HEK293 (cell line): ENCODE results near the gene PDE4D.

Source experiments
- CTCF ChIA-PET: fragments of 350-600 bp; formaldehyde crosslinking; extraction: SDS; loops from one replicate; lab custom pipeline; 2021; ENCODE audit warnings: antibody characterized with exemption; lab: Yijun Ruan, JAX
- POLR2A ChIA-PET: fragments of 300-600 bp; formaldehyde crosslinking; extraction: SDS; loops from one replicate; lab custom pipeline; 2020; ENCODE audit warnings: antibody characterized with exemption, inconsistent platforms; lab: Yijun Ruan, JAX
- H3K27ac ChIP-seq: fragments of 200-500 bp; sonication (Bioruptor generic); 2 replicates; pipeline ENCODE4 v1.5.1; 2014; ENCODE audit warnings: low read depth, low read length, control low read depth, inconsistent platforms; ENCODE audit errors: extremely low read depth
- H3K36me3 ChIP-seq, 2 experiments: fragments of 200-500 bp in 1 of 2; sonication (Bioruptor generic) in 1 of 2; 1 replicate in 1 of 2; 2 replicates in 1 of 2; pipeline ENCODE4 v1.5.1; 2014 to 2017; ENCODE audit warnings: inconsistent platforms in 2 of 2, low read length in 2 of 2; ENCODE audit not compliant: control insufficient read depth in 2 of 2, insufficient read depth in 1 of 2
- H3K4me1 ChIP-seq: fragments of 200-500 bp; sonication (Bioruptor generic); 2 replicates; pipeline ENCODE4 v1.5.1; 2014; ENCODE audit warnings: mild to moderate bottlenecking, low read length, inconsistent platforms; ENCODE audit not compliant: control insufficient read depth, insufficient read depth
- H3K4me3 ChIP-seq: 2 replicates; pipeline ENCODE4 v1.5.1; 2011; ENCODE audit warnings: low read depth, mild to moderate bottlenecking, control low read depth, low read length, moderate library complexity
- H3K9me3 ChIP-seq: fragments of 200-500 bp; sonication (Bioruptor generic); 2 replicates; pipeline ENCODE4 v1.5.1; 2014; ENCODE audit warnings: low read depth, low read length, inconsistent platforms; ENCODE audit not compliant: control insufficient read depth, insufficient read depth
- BCL6B ChIP-seq: fragments of 450-650 bp; formaldehyde crosslinking; IDR thresholded peaks from 2 replicates; pipeline ENCODE4 v1.5.1; 2017; ENCODE audit warnings: missing biosample characterization, missing genetic modification characterization
- CTCF ChIP-seq: fragments of 450-650 bp; formaldehyde crosslinking; IDR thresholded peaks from 2 replicates; pipeline ENCODE4 v1.5.1; 2016; ENCODE audit warnings: missing biosample characterization, missing genetic modification characterization
- FEZF1 ChIP-seq: fragments of 450-650 bp; formaldehyde crosslinking; IDR thresholded peaks from 2 replicates; pipeline ENCODE4 v1.5.1; 2016; ENCODE audit warnings: missing biosample characterization, missing genetic modification characterization
- GLIS1 ChIP-seq: fragments of 450-650 bp; formaldehyde crosslinking; IDR thresholded peaks from 2 replicates; pipeline ENCODE4 v1.5.1; 2016; ENCODE audit warnings: missing biosample characterization, missing genetic modification characterization
- KLF17 ChIP-seq: fragments of 450-650 bp; formaldehyde crosslinking; IDR thresholded peaks from 2 replicates; pipeline ENCODE4 v1.5.1; 2016; ENCODE audit warnings: missing biosample characterization, missing genetic modification characterization
- MZF1 ChIP-seq: fragments of 450-650 bp; formaldehyde crosslinking; IDR thresholded peaks from 2 replicates; pipeline ENCODE4 v1.5.1; 2017; ENCODE audit warnings: missing biosample characterization, missing genetic modification characterization, borderline replicate concordance
- PRDM4 ChIP-seq: fragments of 450-650 bp; formaldehyde crosslinking; IDR thresholded peaks from 2 replicates; pipeline ENCODE4 v1.5.1; 2017; ENCODE audit warnings: missing biosample characterization, missing genetic modification characterization
- SCRT1 ChIP-seq: fragments of 450-650 bp; formaldehyde crosslinking; IDR thresholded peaks from 2 replicates; pipeline ENCODE4 v1.5.1; 2016; ENCODE audit warnings: missing biosample characterization, missing genetic modification characterization, borderline replicate concordance
- SP7 ChIP-seq: fragments of 450-650 bp; formaldehyde crosslinking; IDR thresholded peaks from 2 replicates; pipeline ENCODE4 v1.5.1; 2016; ENCODE audit warnings: missing biosample characterization, missing genetic modification characterization
- ZBTB1 ChIP-seq: fragments of 450-650 bp; formaldehyde crosslinking; IDR thresholded peaks from 2 replicates; pipeline ENCODE4 v1.5.1; 2016; ENCODE audit warnings: missing biosample characterization, missing genetic modification characterization
- ZBTB48 ChIP-seq: fragments of 450-650 bp; formaldehyde crosslinking; IDR thresholded peaks from 2 replicates; pipeline ENCODE4 v1.5.1; 2016; ENCODE audit warnings: missing biosample characterization, missing genetic modification characterization
- ZBTB6 ChIP-seq: fragments of 450-650 bp; formaldehyde crosslinking; IDR thresholded peaks from 2 replicates; pipeline ENCODE4 v1.5.1; 2017; ENCODE audit warnings: missing biosample characterization, missing genetic modification characterization
- ZFP41 ChIP-seq: fragments of 450-650 bp; formaldehyde crosslinking; IDR thresholded peaks from 2 replicates; pipeline ENCODE4 v1.5.1; 2016; ENCODE audit warnings: missing biosample characterization, missing genetic modification characterization, borderline replicate concordance
- ZIC2 ChIP-seq: fragments of 450-650 bp; formaldehyde crosslinking; IDR thresholded peaks from 2 replicates; pipeline ENCODE4 v1.5.1; 2016; ENCODE audit warnings: missing biosample characterization, missing genetic modification characterization
- ZNF121 ChIP-seq: fragments of 450-650 bp; formaldehyde crosslinking; IDR thresholded peaks from 2 replicates; pipeline ENCODE4 v1.5.1; 2016; ENCODE audit warnings: missing biosample characterization, missing genetic modification characterization
- ZNF19 ChIP-seq: fragments of 450-650 bp; formaldehyde crosslinking; IDR thresholded peaks from 2 replicates; pipeline ENCODE4; 2016; ENCODE audit warnings: missing biosample characterization, missing genetic modification characterization, low read depth
- ZNF292 ChIP-seq: fragments of 450-650 bp; formaldehyde crosslinking; IDR thresholded peaks from 2 replicates; pipeline ENCODE4 v1.5.1; 2016; ENCODE audit warnings: low read depth, missing biosample characterization, missing genetic modification characterization, borderline replicate concordance
- ZNF394 ChIP-seq: fragments of 450-650 bp; formaldehyde crosslinking; IDR thresholded peaks from 2 replicates; pipeline ENCODE4 v1.5.1; 2016; ENCODE audit warnings: missing biosample characterization, missing genetic modification characterization, mild to moderate bottlenecking, moderate library complexity, borderline replicate concordance
- ZNF398 ChIP-seq: fragments of 450-650 bp; formaldehyde crosslinking; IDR thresholded peaks from 2 replicates; pipeline ENCODE4 v1.5.1; 2017; ENCODE audit warnings: missing biosample characterization, missing genetic modification characterization
- ZNF585B ChIP-seq: fragments of 450-650 bp; formaldehyde crosslinking; IDR thresholded peaks from 2 replicates; pipeline ENCODE4 v1.5.1; 2016; ENCODE audit warnings: missing biosample characterization, missing genetic modification characterization
- ZNF629 ChIP-seq: fragments of 450-650 bp; formaldehyde crosslinking; IDR thresholded peaks from 2 replicates; pipeline ENCODE4 v1.5.1; 2017; ENCODE audit warnings: missing biosample characterization, missing genetic modification characterization
- ZNF654 ChIP-seq: fragments of 450-650 bp; formaldehyde crosslinking; IDR thresholded peaks from 2 replicates; pipeline ENCODE4 v1.5.1; 2016; ENCODE audit warnings: low read depth, missing biosample characterization, missing genetic modification characterization
- ZNF692 ChIP-seq: fragments of 450-650 bp; formaldehyde crosslinking; IDR thresholded peaks from 2 replicates; pipeline ENCODE4 v1.5.1; 2016; ENCODE audit warnings: missing biosample characterization, missing genetic modification characterization
- ZNF776 ChIP-seq: fragments of 450-650 bp; formaldehyde crosslinking; IDR thresholded peaks from 2 replicates; pipeline ENCODE4 v1.5.0; 2017; ENCODE audit warnings: missing biosample characterization, missing genetic modification characterization, borderline replicate concordance
- ZNF792 ChIP-seq: fragments of 450-650 bp; formaldehyde crosslinking; IDR thresholded peaks from 2 replicates; pipeline ENCODE4 v1.5.1; 2016; ENCODE audit warnings: missing biosample characterization, missing genetic modification characterization
- ZSCAN16 ChIP-seq: fragments of 450-650 bp; formaldehyde crosslinking; IDR thresholded peaks from 2 replicates; pipeline ENCODE4 v1.5.1; 2016; ENCODE audit warnings: missing biosample characterization, missing genetic modification characterization

Gene PDE4D

GRCh38 chr5:59583810-59584562 lies 309.5 kb downstream of the PDE4D start:
- Histone ChIP-seq H3K27ac (peak overlapping the region; percentile 64), H3K4me1 (peaks cover 22% of the 10 kb centered on the region), H3K9me3 (no peaks in the 10 kb centered on the region), H3K4me3 (no peak overlapping the region), H3K36me3 (no peaks in the 10 kb centered on the region)
- ChIA-PET CTCF (interaction anchor here (0.6 to 1.8 kb wide), 2 partner anchors 78 to 217 kb away, joined by 3 to 9 read pairs; no protein-coding TSS in a partner anchor), POLR2A (no interaction called here)
- TF ChIP-seq ZBTB48 (tag by site-specific recombination), result peak; percentile 81; the same call in 1 of the 2 replicates
- no peak for TF ChIP-seq ZNF692 (tag by site-specific recombination)
- TF ChIP-seq ZBTB1 (tag by site-specific recombination), result no peak
- TF ChIP-seq ZNF776 (tag by site-specific recombination), result no peak
- TF ChIP-seq KLF17, result no peak
- no peak for TF ChIP-seq ZNF629 (tag by site-specific recombination)
- TF ChIP-seq SP7 (tag by site-specific recombination), result no peak
- TF ChIP-seq ZSCAN16 (tag by site-specific recombination), result peak; percentile 91
- TF ChIP-seq ZNF792 (tag by site-specific recombination), result no peak
- TF ChIP-seq ZFP41 (tag by site-specific recombination), result no peak
- no peak for TF ChIP-seq ZNF292
- TF ChIP-seq ZNF654 (tag by site-specific recombination), result no peak
- peak; percentile 78 for TF ChIP-seq FEZF1
- no peak for TF ChIP-seq ZNF121 (tag by site-specific recombination)
- TF ChIP-seq ZNF398 (tag by site-specific recombination), result no peak
- no peak for TF ChIP-seq PRDM4 (tag by site-specific recombination)
- TF ChIP-seq ZNF394 (tag by site-specific recombination), result no peak
- TF ChIP-seq ZNF585B (tag by site-specific recombination), result no peak
- no peak for TF ChIP-seq ZNF19 (tag by site-specific recombination)
- no peak for TF ChIP-seq SCRT1 (tag by site-specific recombination)
- peak; percentile 63 for TF ChIP-seq BCL6B (tag by site-specific recombination)
- TF ChIP-seq ZIC2, result no peak
- no peak for TF ChIP-seq CTCF
- TF ChIP-seq MZF1 (tag by site-specific recombination), result peak; percentile 73; the same call in 1 of the 2 replicates
- peak; percentile 65; the same call in 1 of the 2 replicates for TF ChIP-seq ZBTB6 (tag by site-specific recombination)
- no peak for TF ChIP-seq GLIS1 (tag by site-specific recombination)
